H9 (cell line): Measurements from ENCODE around the gene CC2D1A. TPM values are rescaled to one million over a fixed set of nuclear protein-coding genes. Genes with fewer than 3 reads are reported as not detected.

ENCODE experiments used
- DNase-seq: peaks from one replicate; pipeline ENCODE4 v3.0.0-alpha.2; 2017
- H2AFZ ChIP-seq: one replicate; pipeline ENCODE4 v1.6.1; 2013; ENCODE audit warnings: mild to moderate bottlenecking, low read length, control low read depth, moderate library complexity
- H2AK5ac ChIP-seq: 2 replicates; pipeline ENCODE4 v1.6.1; 2013; ENCODE audit warnings: low read length, control low read depth, mixed read lengths; ENCODE audit not compliant: insufficient read length
- H2BK120ac ChIP-seq: one replicate; pipeline ENCODE4 v1.6.1; 2013; ENCODE audit warnings: low read depth, mild to moderate bottlenecking, low read length, control low read depth, inconsistent platforms; ENCODE audit not compliant: poor library complexity, severe bottlenecking
- H2BK12ac ChIP-seq: 2 replicates; pipeline ENCODE4 v1.6.1; 2013; ENCODE audit warnings: low read length, control low read depth, mixed read lengths, low read depth; ENCODE audit not compliant: insufficient read length
- H2BK15ac ChIP-seq: 2 replicates; pipeline ENCODE4 v1.6.1; 2013; ENCODE audit warnings: low read depth, low read length, control low read depth
- H2BK20ac ChIP-seq: one replicate; pipeline ENCODE4 v1.6.1; 2013; ENCODE audit warnings: low read depth, mild to moderate bottlenecking, low read length, control low read depth, inconsistent platforms; ENCODE audit not compliant: poor library complexity, severe bottlenecking
- H2BK5ac ChIP-seq: 2 replicates; pipeline ENCODE4 v1.6.1; 2013; ENCODE audit warnings: low read length, control low read depth, mixed read lengths; ENCODE audit not compliant: insufficient read length
- H3K14ac ChIP-seq: 2 replicates; pipeline ENCODE4 v1.6.1; 2013; ENCODE audit warnings: low read length, control low read depth; ENCODE audit not compliant: insufficient read depth
- H3K18ac ChIP-seq: 2 replicates; pipeline ENCODE4 v1.6.1; 2013; ENCODE audit warnings: low read depth, mild to moderate bottlenecking, mixed read lengths, low read length, control low read depth; ENCODE audit not compliant: insufficient read length
- H3K23ac ChIP-seq: 2 replicates; pipeline ENCODE4 v1.6.1; 2013; ENCODE audit warnings: low read length, control low read depth, mixed read lengths, low read depth; ENCODE audit not compliant: insufficient read length
- H3K23me2 ChIP-seq: 2 replicates; pipeline ENCODE4 v1.6.1; 2013; ENCODE audit warnings: low read depth, mild to moderate bottlenecking, mixed read lengths, low read length, control low read depth; ENCODE audit not compliant: insufficient read length, poor library complexity, severe bottlenecking
- H3K27ac ChIP-seq: 2 replicates; pipeline ENCODE4 v1.5.1; 2013; ENCODE audit warnings: low read length, control low read depth, mixed read lengths, low read depth; ENCODE audit not compliant: insufficient read length
- H3K27me3 ChIP-seq: 2 replicates; pipeline ENCODE4 v1.6.1; 2013; ENCODE audit warnings: low read length, control low read depth, inconsistent platforms; ENCODE audit not compliant: insufficient read depth
- H3K4ac ChIP-seq: 2 replicates; pipeline ENCODE4 v1.6.1; 2013; ENCODE audit warnings: low read depth, mild to moderate bottlenecking, control low read depth, inconsistent platforms, low read length, moderate library complexity
- H3K4me1 ChIP-seq: 2 replicates; pipeline ENCODE4 v1.6.1; 2013; ENCODE audit warnings: low read length, control low read depth, inconsistent platforms; ENCODE audit not compliant: insufficient read depth
- H3K4me2 ChIP-seq: 2 replicates; pipeline ENCODE4 v1.6.1; 2013; ENCODE audit warnings: low read length, control low read depth, mixed read lengths; ENCODE audit not compliant: insufficient read length, insufficient read depth
- H3K56ac ChIP-seq: 2 replicates; pipeline ENCODE4 v1.6.1; 2013; ENCODE audit warnings: low read depth, mild to moderate bottlenecking, mixed read lengths, low read length, control low read depth; ENCODE audit not compliant: insufficient read length
- H3K79me1 ChIP-seq: 2 replicates; pipeline ENCODE4 v1.6.1; 2013; ENCODE audit warnings: low read depth, mild to moderate bottlenecking, moderate library complexity, low read length, control low read depth, inconsistent platforms; ENCODE audit not compliant: insufficient read depth, poor library complexity, severe bottlenecking
- H3K79me2 ChIP-seq: 2 replicates; pipeline ENCODE4 v1.6.1; 2013; ENCODE audit warnings: low read length, control low read depth, inconsistent platforms; ENCODE audit not compliant: insufficient read depth
- H3K9ac ChIP-seq: 2 replicates; pipeline ENCODE4 v1.6.1; 2013; ENCODE audit warnings: low read length, control low read depth, mixed read lengths; ENCODE audit not compliant: insufficient read length; ENCODE audit errors: extremely low read depth
- H3K9me3 ChIP-seq: one replicate; pipeline ENCODE4 v1.6.1; 2013; ENCODE audit warnings: low read depth, low read length, inconsistent platforms; ENCODE audit not compliant: control insufficient read depth
- H3T11ph ChIP-seq: one replicate; pipeline ENCODE4 v1.6.1; 2013; ENCODE audit warnings: mild to moderate bottlenecking, low read length, control low read depth, inconsistent platforms
- H4K20me1 ChIP-seq: one replicate; pipeline ENCODE4 v1.6.1; 2013; ENCODE audit not compliant: control insufficient read depth, insufficient read length, insufficient read depth
- H4K5ac ChIP-seq: 2 replicates; pipeline ENCODE4 v1.6.1; 2013; ENCODE audit warnings: low read depth, mild to moderate bottlenecking, mixed read lengths, low read length, control low read depth; ENCODE audit not compliant: insufficient read length
- H4K8ac ChIP-seq: replicated peaks from 2 replicates; pipeline ENCODE4 v1.6.1; 2013; ENCODE audit warnings: low read length, control low read depth, mixed read lengths, low read depth; ENCODE audit not compliant: insufficient read length
- H4K91ac ChIP-seq: 2 replicates; pipeline ENCODE4 v1.6.1; 2013; ENCODE audit warnings: low read depth, mild to moderate bottlenecking, moderate library complexity, mixed read lengths, low read length, control low read depth; ENCODE audit not compliant: insufficient read length
- H3K27ac Mint-ChIP-seq, 3 experiments: 2 replicates in 2 of 3; 3 replicates in 1 of 3; pipeline ENCODE4 v1.8.0; 2020 to 2021; ENCODE audit warnings: mixed read lengths in 3 of 3, mild to moderate bottlenecking in 1 of 3, moderate library complexity in 1 of 3
- H3K27me3 Mint-ChIP-seq: 2 replicates; pipeline ENCODE4 v1.8.0; 2021; ENCODE audit warnings: low read depth, mild to moderate bottlenecking, moderate library complexity, mixed read lengths
- H3K36me3 Mint-ChIP-seq, 3 experiments: 2 replicates in 2 of 3; 3 replicates in 1 of 3; pipeline ENCODE4 v1.8.0; 2020 to 2021; ENCODE audit warnings: low read depth in 3 of 3, mixed read lengths in 3 of 3; ENCODE audit not compliant: insufficient read depth in 1 of 3
- H3K4me1 Mint-ChIP-seq, 2 experiments: 2 replicates each; pipeline ENCODE4 v1.8.0; 2020; ENCODE audit warnings: mixed read lengths in 2 of 2
- H3K4me3 Mint-ChIP-seq, 2 experiments: 2 replicates in 1 of 2; 3 replicates in 1 of 2; pipeline ENCODE4 v1.8.0; 2020 to 2021; ENCODE audit warnings: mild to moderate bottlenecking in 2 of 2, mixed read lengths in 2 of 2, moderate library complexity in 1 of 2
- H3K9me3 Mint-ChIP-seq, 2 experiments: 2 replicates in 1 of 2; 3 replicates in 1 of 2; pipeline ENCODE4 v1.8.0; 2020; ENCODE audit warnings: mild to moderate bottlenecking in 2 of 2, mixed read lengths in 2 of 2, moderate library complexity in 1 of 2
- WGBS: extraction: QIAGEN DNeasy Blood & Tissue Kit; methylation state at CpG from one replicate; pipeline ENCODE4 v1.1.7; 2013; ENCODE audit warnings: missing lambda C conversion rate, low lambda C conversion rate, mixed read lengths; ENCODE audit not compliant: insufficient read length; ENCODE audit errors: extremely low coverage; 5-methylcytosine and 5-hydroxymethylcytosine counted together
- total RNA-seq: library from RNA; stranded (reverse); gene quantifications from 2 replicates; pipeline ENCODE4 v1.2.1, GENCODE V29; 2021
- TF ChIP-seq, protein P1 (sequence below): fragments of 200-600 bp; sonication (generic); conservative IDR thresholded peaks from 3 replicates; pipeline ENCODE4 v1.8.0; 2021; ENCODE audit warnings: antibody characterized with exemption, mild to moderate bottlenecking

CC2D1A gene
- total RNA-seq, 1 experiment from 2014 or later: 48.5 TPM

DNA sequence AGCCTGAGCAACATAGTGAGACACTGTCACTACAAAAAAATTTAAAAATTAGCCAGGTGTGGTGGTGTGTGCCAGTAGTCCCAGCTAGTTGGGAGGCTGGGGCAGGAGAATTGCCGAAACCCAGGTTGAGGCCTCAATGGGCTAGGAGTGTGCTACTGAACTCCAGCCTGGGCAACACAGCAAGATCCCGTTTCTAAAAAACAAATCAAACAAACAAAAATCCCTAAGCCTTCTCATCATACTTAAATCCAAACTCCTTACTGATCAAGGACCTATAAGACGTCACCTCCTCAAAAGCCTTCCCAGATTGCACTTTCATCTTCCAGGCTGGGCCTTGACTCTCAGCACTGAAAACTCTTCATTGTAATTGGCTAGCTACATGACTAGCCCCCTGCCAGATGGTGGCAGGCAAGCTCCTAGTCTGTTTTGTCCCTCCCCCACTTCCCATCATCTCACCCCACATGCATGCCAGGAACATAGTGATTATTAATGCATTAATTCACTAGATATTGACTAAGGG, 46.6 kb upstream of the CC2D1A start:
- no peak overlapping the region; a peak in 1 of 7 replicates for H3K27ac Mint-ChIP-seq

More for the DNA sequence above, 46.6 kb upstream of the CC2D1A start:
- WGBS: no CpG with 5 or more reads among the region's 3 CpGs
- DNase-seq: no peak
- no peaks in the 10 kb centered on the region for H3K9me3 ChIP-seq
- H3K79me1 ChIP-seq: no peaks in the 10 kb centered on the region
- no peak overlapping the region for H2BK15ac ChIP-seq
- H3K4me3 Mint-ChIP-seq: no peak overlapping the region; a peak in 1 of 5 replicates
- H3K27ac ChIP-seq: no peak overlapping the region
- no peak overlapping the region for H3K18ac ChIP-seq
- H3K27me3 ChIP-seq: peaks cover 3% of the 10 kb centered on the region; the same call in 1 of the 2 replicates
- H3K4me1 ChIP-seq: no peaks in the 10 kb centered on the region
- H4K91ac ChIP-seq: no peak overlapping the region
- H3K27me3 Mint-ChIP-seq: peaks cover 22% of the 10 kb centered on the region
- H3T11ph ChIP-seq: no peak overlapping the region
- no peak overlapping the region for H2AFZ ChIP-seq
- no peak overlapping the region for H4K5ac ChIP-seq
- H2BK5ac ChIP-seq: no peak overlapping the region
- H2BK120ac ChIP-seq: no peak overlapping the region
- no peak overlapping the region for H2AK5ac ChIP-seq
- H3K9ac ChIP-seq: no peak overlapping the region
- peaks cover 14 to 31% of the 10 kb centered on the region in 2 experiments for H3K4me1 Mint-ChIP-seq
- H3K23me2 ChIP-seq: peaks cover 2% of the 10 kb centered on the region
- H3K23ac ChIP-seq: no peak overlapping the region
- H3K36me3 Mint-ChIP-seq: no peaks in the 10 kb centered on the region
- no peaks in the 10 kb centered on the region for H4K20me1 ChIP-seq
- no peak overlapping the region for H4K8ac ChIP-seq
- no peak overlapping the region for H2BK20ac ChIP-seq
- no peak overlapping the region for H3K4ac ChIP-seq
- H3K9me3 Mint-ChIP-seq: no peaks in the 10 kb centered on the region
- H3K4me2 ChIP-seq: no peak overlapping the region
- no peak overlapping the region for H2BK12ac ChIP-seq
- H3K14ac ChIP-seq: no peak overlapping the region
- H3K56ac ChIP-seq: no peak overlapping the region
- no peaks in the 10 kb centered on the region for H3K79me2 ChIP-seq
- TF ChIP-seq, protein P1, sequence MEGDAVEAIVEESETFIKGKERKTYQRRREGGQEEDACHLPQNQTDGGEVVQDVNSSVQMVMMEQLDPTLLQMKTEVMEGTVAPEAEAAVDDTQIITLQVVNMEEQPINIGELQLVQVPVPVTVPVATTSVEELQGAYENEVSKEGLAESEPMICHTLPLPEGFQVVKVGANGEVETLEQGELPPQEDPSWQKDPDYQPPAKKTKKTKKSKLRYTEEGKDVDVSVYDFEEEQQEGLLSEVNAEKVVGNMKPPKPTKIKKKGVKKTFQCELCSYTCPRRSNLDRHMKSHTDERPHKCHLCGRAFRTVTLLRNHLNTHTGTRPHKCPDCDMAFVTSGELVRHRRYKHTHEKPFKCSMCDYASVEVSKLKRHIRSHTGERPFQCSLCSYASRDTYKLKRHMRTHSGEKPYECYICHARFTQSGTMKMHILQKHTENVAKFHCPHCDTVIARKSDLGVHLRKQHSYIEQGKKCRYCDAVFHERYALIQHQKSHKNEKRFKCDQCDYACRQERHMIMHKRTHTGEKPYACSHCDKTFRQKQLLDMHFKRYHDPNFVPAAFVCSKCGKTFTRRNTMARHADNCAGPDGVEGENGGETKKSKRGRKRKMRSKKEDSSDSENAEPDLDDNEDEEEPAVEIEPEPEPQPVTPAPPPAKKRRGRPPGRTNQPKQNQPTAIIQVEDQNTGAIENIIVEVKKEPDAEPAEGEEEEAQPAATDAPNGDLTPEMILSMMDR: no peak
